NCI-H69 (cell line): ENCODE results near the gene GRXCR2.
"Not testable (repeated sequence)": the region's sequence is repeated elsewhere in the genome, so short reads cannot be mapped to it uniquely, and the experiment has no call there.

Experiments
- DNase-seq: peaks from one replicate; lab custom pipeline; 2025; lab: John Stamatoyannopoulos, UW

GRXCR2 gene

GRCh38 chr5:145872914-145873313 lies at the start of gene GRXCR2:
Gene GRXCR2 (minus strand): TSS chr5:145873014. CDS start chr5:145872968, 46 bp downstream.
- no peak for DNase-seq

- DNase-seq = no peak
These were observed 49.2 kb upstream of the GRXCR2 start for GRCh38 chr5:145922059-145922458.

GRCh38 chr5:145921211-145921610 lies 48.4 kb upstream of the GRXCR2 start:
- DNase-seq = no peak

GRCh38 chr5:145920542-145921210 lies 47.9 kb upstream of the GRXCR2 start:
- DNase-seq = no peak

GRCh38 chr5:145919413-145919812 lies 46.6 kb upstream of the GRXCR2 start:
- DNase-seq = no peak

- no peak for DNase-seq
These were observed 45.6 kb upstream of the GRXCR2 start for GRCh38 chr5:145918397-145918796.

GRCh38 chr5:145917288-145917687 lies 44.5 kb upstream of the GRXCR2 start:
- DNase-seq = no peak

- DNase-seq = no peak
These were observed 43.3 kb upstream of the GRXCR2 start for GRCh38 chr5:145915970-145916638.

- DNase-seq = no peak
These were observed 40.9 kb upstream of the GRXCR2 start for GRCh38 chr5:145913701-145914100.

- no peak for DNase-seq
These were observed 39.8 kb upstream of the GRXCR2 start for GRCh38 chr5:145912594-145912993.

GRCh38 chr5:145912019-145912418 lies 39.2 kb upstream of the GRXCR2 start:
- no peak for DNase-seq

- DNase-seq = no peak
These were observed 38.4 kb upstream of the GRXCR2 start for GRCh38 chr5:145911164-145911563.

- peak; percentile 37 for DNase-seq
These were observed 35.6 kb upstream of the GRXCR2 start for GRCh38 chr5:145908206-145908960.

GRCh38 chr5:145906401-145906800 lies 33.6 kb upstream of the GRXCR2 start:
- no peak for DNase-seq

- no peak for DNase-seq
These were observed 31.9 kb upstream of the GRXCR2 start for GRCh38 chr5:145904743-145905142.

- DNase-seq = no peak
These were observed 31.1 kb upstream of the GRXCR2 start for GRCh38 chr5:145903867-145904266.

GRCh38 chr5:145903113-145903512 lies 30.3 kb upstream of the GRXCR2 start:
- DNase-seq = no peak

- no peak for DNase-seq
These were observed 29.6 kb upstream of the GRXCR2 start for GRCh38 chr5:145902421-145902820.

- DNase-seq = no peak
These were observed 25.4 kb upstream of the GRXCR2 start for GRCh38 chr5:145898171-145898570.

GRCh38 chr5:145891378-145891777 lies 18.6 kb upstream of the GRXCR2 start:
- DNase-seq = not testable (repeated sequence)

- no peak for DNase-seq
These were observed 16.8 kb upstream of the GRXCR2 start for GRCh38 chr5:145889611-145890010.

- peak; percentile 84 for DNase-seq
These were observed 15.3 kb upstream of the GRXCR2 start for GRCh38 chr5:145887976-145888574.

- DNase-seq = peak; percentile 41
These were observed 14.4 kb upstream of the GRXCR2 start for GRCh38 chr5:145887217-145887616.
